ENCODE results near the gene LRCH4. TPM values are rescaled to one million over a fixed set of nuclear protein-coding genes. Genes with fewer than 3 reads are reported as not detected.

LRCH4 gene
- total and polyA plus RNA-seq, 2 of the 13 experiments (the other 11 are each of a cell fraction or from before 2014, with no cell fraction given) = 7.0 to 9.3 TPM

- ChIA-PET CTCF (ENCODE audit: low intra/inter-chr PET ratio, low total read pairs) (interaction anchor here (0.8 to 0.9 kb wide), 2 partner anchors 14 to 119 kb away, joined by 4 to 6 read pairs; partner anchors contain the start of gene SAP25), POLR2A (interaction anchor here (1.0 to 1.4 kb wide), 4 partner anchors 18 to 117 kb away, joined by 3 to 7 read pairs (median 4); partner anchors contain the start of genes MOSPD3 and POP7)
- H2AFZ ChIP-seq (ENCODE audit: low read length) = no peak overlapping the region
- TF ChIP-seq SNAPC2 (CRISPR knock-in tag; IDR thresholded peaks at IDR 0.05) (no peak), STAG1 (CRISPR knock-in tag; IDR thresholded peaks at IDR 0.05) (peak; percentile 46), CTCF (CRISPR knock-in tag; IDR thresholded peaks at IDR 0.05) (peak; percentile 58), NBN (conservative IDR thresholded peaks at IDR 0.05) (no peak), EHMT2 (IDR thresholded peaks at IDR 0.05; ENCODE audit: borderline replicate concordance, low read depth, low read length) (no peak), RAD21 (CRISPR knock-in tag; IDR thresholded peaks at IDR 0.05) (peak; percentile 17; the same call in 1 of the 2 replicates), SMC3 (IDR thresholded peaks at IDR 0.05; ENCODE audit: low read length) (peak; percentile 38; the same call in 1 of the 2 replicates), SP2 (CRISPR knock-in tag; IDR thresholded peaks at IDR 0.05) (no peak), BRF2 (CRISPR knock-in tag; IDR thresholded peaks at IDR 0.05) (no peak)
- ATAC-seq (no peak), FAIRE-seq (peak; percentile 42), DNase-seq (ENCODE audit: low spot score) (no peak)
- no peak overlapping the region for H3K4me3 ChIP-seq (replicated peaks in 1 of 3; ENCODE audit: insufficient read depth in 1 of 3, low read depth in 2 of 3, low read length in 3 of 3)
- in situ Hi-C loops (cut with HindIII; ENCODE audit: extremely low pct_ligation_motif_present, low pct_unique_long_range_greater_than_20kb) (no loop called here), intact Hi-C loops (cut with micrococcal nuclease; ENCODE audit: unreplicated experiment) (no loop called here)
- H3K27ac ChIP-seq (ENCODE audit: extremely low read length, insufficient read depth, low read length) = no peak overlapping the region
- H3K79me2 ChIP-seq (ENCODE audit: insufficient read depth, low read length) = peaks cover 6% of the 10 kb centered on the region
- peaks cover 0 to 9% of the 10 kb centered on the region in 2 experiments; a peak in 3 of 5 replicates for H3K27me3 ChIP-seq (ENCODE audit: control insufficient read depth in 1 of 2, insufficient read depth in 2 of 2, low read length in 2 of 2)
- H4K20me1 ChIP-seq (ENCODE audit: insufficient read depth, low read length) = peaks cover 8% of the 10 kb centered on the region; the same call in 1 of the 2 replicates
- H3K4me2 ChIP-seq (ENCODE audit: low read depth, low read length) = no peak overlapping the region
- H3K4me1 ChIP-seq (ENCODE audit: insufficient read depth, low read length) = peaks cover 56% of the 10 kb centered on the region
- no peaks in the 10 kb centered on the region for H3K9me3 ChIP-seq (ENCODE audit: low read length)
- H3K36me3 ChIP-seq (replicated peaks in 1 of 2; ENCODE audit: control insufficient read depth in 1 of 2, insufficient read depth in 2 of 2, low read length in 2 of 2) = no peaks in the 10 kb centered on the region
- WGBS (ENCODE audit: low lambda C conversion rate) = 0% methylated on average over 1 of the region's 1 CpG
- no TSS peak for BruUV-seq (replicated peaks)
- H3K9ac ChIP-seq (ENCODE audit: insufficient read depth, low read depth, low read length) = no peak overlapping the region
Observed at GRCh38 chr7:100588438-100588837, 2.5 kb upstream of the LRCH4 start.

All from HepG2 (cell line).